ENCODE results near the gene POU2F3.

DNA sequence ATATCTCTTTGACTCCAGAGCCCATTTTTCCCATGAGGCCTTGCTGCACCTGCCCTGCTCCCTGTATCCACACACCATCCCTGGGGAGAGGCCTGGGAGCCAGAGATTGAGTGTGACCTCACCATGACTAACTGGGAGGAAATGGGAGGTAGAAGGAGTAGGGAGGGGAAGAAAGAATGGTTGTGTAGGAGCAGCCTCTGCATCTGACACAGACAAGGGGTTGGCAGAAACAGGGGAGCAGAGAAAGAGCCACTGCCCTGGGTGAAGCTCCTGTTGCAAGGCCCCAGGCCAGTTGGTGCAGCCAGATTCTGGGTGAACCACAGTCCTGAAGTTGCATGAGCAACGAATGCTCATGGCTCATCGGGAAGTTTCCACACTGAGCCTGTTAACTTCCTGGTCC lies 32.4 kb downstream of the POU2F3 start:
- TF ChIP-seq, protein P1, sequence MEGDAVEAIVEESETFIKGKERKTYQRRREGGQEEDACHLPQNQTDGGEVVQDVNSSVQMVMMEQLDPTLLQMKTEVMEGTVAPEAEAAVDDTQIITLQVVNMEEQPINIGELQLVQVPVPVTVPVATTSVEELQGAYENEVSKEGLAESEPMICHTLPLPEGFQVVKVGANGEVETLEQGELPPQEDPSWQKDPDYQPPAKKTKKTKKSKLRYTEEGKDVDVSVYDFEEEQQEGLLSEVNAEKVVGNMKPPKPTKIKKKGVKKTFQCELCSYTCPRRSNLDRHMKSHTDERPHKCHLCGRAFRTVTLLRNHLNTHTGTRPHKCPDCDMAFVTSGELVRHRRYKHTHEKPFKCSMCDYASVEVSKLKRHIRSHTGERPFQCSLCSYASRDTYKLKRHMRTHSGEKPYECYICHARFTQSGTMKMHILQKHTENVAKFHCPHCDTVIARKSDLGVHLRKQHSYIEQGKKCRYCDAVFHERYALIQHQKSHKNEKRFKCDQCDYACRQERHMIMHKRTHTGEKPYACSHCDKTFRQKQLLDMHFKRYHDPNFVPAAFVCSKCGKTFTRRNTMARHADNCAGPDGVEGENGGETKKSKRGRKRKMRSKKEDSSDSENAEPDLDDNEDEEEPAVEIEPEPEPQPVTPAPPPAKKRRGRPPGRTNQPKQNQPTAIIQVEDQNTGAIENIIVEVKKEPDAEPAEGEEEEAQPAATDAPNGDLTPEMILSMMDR (optimal IDR thresholded peaks at IDR 0.05 in 1 of 3, IDR thresholded peaks at IDR 0.05 in 1 of 3, conservative IDR thresholded peaks at IDR 0.05 in 1 of 3; ENCODE audit: extremely low read depth in 1 of 3, insufficient read depth in 2 of 3, low read length in 3 of 3) = no peak
- no peak for TF ChIP-seq EZH2 (IDR thresholded peaks at IDR 0.05; ENCODE audit: low read length)

Measured in keratinocyte (primary cell).